Measurements from ENCODE around the gene SCN4A. TPM values are rescaled to one million over a fixed set of nuclear protein-coding genes. Genes with fewer than 3 reads are reported as not detected.
"Not testable (repeated sequence)": the region's sequence is repeated elsewhere in the genome, so short reads cannot be mapped to it uniquely, and the experiment has no call there.

Gene SCN4A
- total RNA-seq, 1 experiment from 2014 or later, result 0.03 TPM

- H3K27me3 ChIP-seq (ENCODE audit: control insufficient read depth, insufficient read depth, low read length), result no peaks in the 10 kb centered on the region; the same call in 1 of the 2 replicates
- no peaks in the 10 kb centered on the region for H3K4me1 ChIP-seq (ENCODE audit: control insufficient read depth, insufficient read depth, low read length)
- TF ChIP-seq TCF7L2 (IDR thresholded peaks at IDR 0.05; ENCODE audit: low read depth, low read length) (no peak), POLR2AphosphoS5 (IDR thresholded peaks at IDR 0.05; ENCODE audit: low read depth, low read length) (no peak), SIN3A (IDR thresholded peaks at IDR 0.05; ENCODE audit: borderline replicate concordance, insufficient read depth, low read depth, low read length) (no peak), REST (IDR thresholded peaks at IDR 0.05; ENCODE audit: insufficient read depth in 1 of 2, low read depth in 2 of 2, low read length in 1 of 2) (no peak)
- intact Hi-C loops (cut with micrococcal nuclease; ENCODE audit: unreplicated experiment), result loop anchor here (10.0 kb wide), 3 partner anchors 84 to 224 kb away; partner anchors contain the start of genes ERN1, ICAM2 and PRR29
- no TSS peak for BruUV-seq (replicated peaks)
- no peaks in the 10 kb centered on the region for H3K36me3 ChIP-seq (ENCODE audit: control insufficient read depth, insufficient read depth, low read length)
- no peak within 1 kb of the TSS for H3K27ac ChIP-seq (ENCODE audit: low read length)
- no peaks in the 10 kb centered on the region for H3K9me3 ChIP-seq (ENCODE audit: control insufficient read depth, insufficient read depth, low read depth, low read length)
- H3K4me3 ChIP-seq (ENCODE audit: low read depth in 2 of 2, low read length in 2 of 2), result no peak within 1 kb of the TSS
- DNase-seq (ENCODE audit: low read depth, low spot score) (no peak), ATAC-seq (no peak)
- in situ Hi-C loops (cut with HindIII; ENCODE audit: low pct_unique_long_range_greater_than_20kb, low sequenced_read_pairs), result no loop called here
- ChIA-PET POLR2A (no interaction called here), CTCF (interaction anchor here (0.5 to 2.0 kb wide), 7 partner anchors 35 to 496 kb away, joined by 3 to 9 read pairs (median 7); no protein-coding TSS in a partner anchor)
Measured at GRCh38 chr17:63911041-63911635, 61.6 kb downstream of the SCN4A start, which contains the start of gene CSHL1. Gene CSHL1, minus strand, starts transcription at chr17:63911258. Its CDS starts 62 bp downstream, at chr17:63911196.

- no TSS peak for BruUV-seq (replicated peaks)
- DNase-seq (ENCODE audit: low read depth, low spot score), result no peak
- ATAC-seq, result no peak
- CTCF ChIA-PET, result interaction anchor here (2.0 kb wide), 1 partner anchor 36 kb away, joined by 8 read pairs; no protein-coding TSS in a partner anchor
- no peaks in the 10 kb centered on the region for H3K36me3 ChIP-seq (ENCODE audit: control insufficient read depth, insufficient read depth, low read length)
- H3K27ac ChIP-seq (ENCODE audit: low read length), result no peak overlapping the region
- H3K4me1 ChIP-seq (ENCODE audit: control insufficient read depth, insufficient read depth, low read length), result no peaks in the 10 kb centered on the region
- POLR2A ChIA-PET, result no interaction called here
- H3K27me3 ChIP-seq (ENCODE audit: control insufficient read depth, insufficient read depth, low read length), result no peaks in the 10 kb centered on the region; the same call in 1 of the 2 replicates
- H3K4me3 ChIP-seq (ENCODE audit: low read depth in 2 of 2, low read length in 2 of 2), result no peak overlapping the region
- in situ Hi-C loops (cut with HindIII; ENCODE audit: low pct_unique_long_range_greater_than_20kb, low sequenced_read_pairs), result no loop called here
- H3K9me3 ChIP-seq (ENCODE audit: control insufficient read depth, insufficient read depth, low read depth, low read length), result no peaks in the 10 kb centered on the region
- intact Hi-C loops (cut with micrococcal nuclease; ENCODE audit: unreplicated experiment), result loop anchor here (10.0 kb wide), 3 partner anchors 85 to 225 kb away; partner anchors contain the start of genes ERN1, ICAM2 and PRR29
- TF ChIP-seq, protein P1, sequence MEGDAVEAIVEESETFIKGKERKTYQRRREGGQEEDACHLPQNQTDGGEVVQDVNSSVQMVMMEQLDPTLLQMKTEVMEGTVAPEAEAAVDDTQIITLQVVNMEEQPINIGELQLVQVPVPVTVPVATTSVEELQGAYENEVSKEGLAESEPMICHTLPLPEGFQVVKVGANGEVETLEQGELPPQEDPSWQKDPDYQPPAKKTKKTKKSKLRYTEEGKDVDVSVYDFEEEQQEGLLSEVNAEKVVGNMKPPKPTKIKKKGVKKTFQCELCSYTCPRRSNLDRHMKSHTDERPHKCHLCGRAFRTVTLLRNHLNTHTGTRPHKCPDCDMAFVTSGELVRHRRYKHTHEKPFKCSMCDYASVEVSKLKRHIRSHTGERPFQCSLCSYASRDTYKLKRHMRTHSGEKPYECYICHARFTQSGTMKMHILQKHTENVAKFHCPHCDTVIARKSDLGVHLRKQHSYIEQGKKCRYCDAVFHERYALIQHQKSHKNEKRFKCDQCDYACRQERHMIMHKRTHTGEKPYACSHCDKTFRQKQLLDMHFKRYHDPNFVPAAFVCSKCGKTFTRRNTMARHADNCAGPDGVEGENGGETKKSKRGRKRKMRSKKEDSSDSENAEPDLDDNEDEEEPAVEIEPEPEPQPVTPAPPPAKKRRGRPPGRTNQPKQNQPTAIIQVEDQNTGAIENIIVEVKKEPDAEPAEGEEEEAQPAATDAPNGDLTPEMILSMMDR (IDR thresholded peaks at IDR 0.05), result no peak
- TF ChIP-seq POLR2AphosphoS5 (IDR thresholded peaks at IDR 0.05; ENCODE audit: low read depth, low read length), result no peak
Measured at GRCh38 chr17:63910096-63910495, 62.6 kb downstream of the SCN4A start.

- CTCF ChIA-PET; POLR2A ChIA-PET; ATAC-seq; intact Hi-C loops (cut with micrococcal nuclease; ENCODE audit: unreplicated experiment); H3K27ac ChIP-seq (ENCODE audit: low read length); H3K4me1 ChIP-seq (ENCODE audit: control insufficient read depth, insufficient read depth, low read length); BruUV-seq (replicated peaks); in situ Hi-C loops (cut with HindIII; ENCODE audit: low pct_unique_long_range_greater_than_20kb, low sequenced_read_pairs); H3K27me3 ChIP-seq (ENCODE audit: control insufficient read depth, insufficient read depth, low read length); DNase-seq (ENCODE audit: low read depth, low spot score); H3K4me3 ChIP-seq (ENCODE audit: low read depth in 2 of 2, low read length in 2 of 2); H3K9me3 ChIP-seq (ENCODE audit: control insufficient read depth, insufficient read depth, low read depth, low read length); H3K36me3 ChIP-seq (ENCODE audit: control insufficient read depth, insufficient read depth, low read length): not testable (repeated sequence)
Measured at GRCh38 chr17:63909586-63909985, 63.1 kb downstream of the SCN4A start.
